CD4-positive, alpha-beta T cell treated with Interleukin-15 for 1 hour (primary cell): ENCODE data around the gene SLC16A8.
"Not testable (repeated sequence)": the region's sequence is repeated elsewhere in the genome, so short reads cannot be mapped to it uniquely, and the experiment has no call there.

Experiments
- DNase-seq: peaks from one replicate; pipeline ENCODE4 v3.0.0-alpha.2; 2020

The SLC16A8 gene

DNA sequence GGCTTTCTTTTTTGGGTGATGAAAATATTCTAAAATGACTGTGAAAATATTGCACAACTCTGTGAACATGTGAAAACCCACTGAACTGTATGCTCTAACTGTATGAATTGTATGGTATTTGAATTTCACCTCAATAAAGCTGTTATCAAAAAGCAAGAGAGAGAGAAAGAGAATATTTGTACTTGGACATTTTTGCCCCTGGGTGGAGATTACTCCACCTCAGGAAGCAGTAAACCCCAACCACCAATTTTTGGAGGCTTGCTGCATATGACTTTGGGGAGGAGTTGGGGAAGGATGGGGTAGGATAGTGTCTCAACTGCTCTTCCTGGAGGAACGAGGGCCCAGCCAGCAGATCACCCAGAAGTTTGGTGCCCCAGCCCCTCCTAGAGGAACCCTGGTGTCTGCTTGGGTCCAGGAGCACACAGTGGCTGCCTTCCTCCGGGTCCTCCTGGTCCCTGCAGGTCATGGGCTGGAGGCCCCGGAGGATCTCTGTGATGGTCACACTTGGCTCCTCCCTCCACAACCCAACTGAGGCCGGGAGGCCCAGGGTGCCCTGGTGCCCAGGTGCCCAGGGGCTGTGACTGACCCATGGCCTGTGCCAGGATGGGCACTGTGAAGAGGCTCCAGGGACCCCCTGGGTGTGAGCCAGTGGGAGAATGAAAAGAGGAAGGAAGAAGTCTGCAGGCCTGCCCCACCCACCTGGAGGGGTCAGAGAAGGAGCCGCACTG, 42.1 kb downstream of the SLC16A8 start:
- no peak for DNase-seq

DNA sequence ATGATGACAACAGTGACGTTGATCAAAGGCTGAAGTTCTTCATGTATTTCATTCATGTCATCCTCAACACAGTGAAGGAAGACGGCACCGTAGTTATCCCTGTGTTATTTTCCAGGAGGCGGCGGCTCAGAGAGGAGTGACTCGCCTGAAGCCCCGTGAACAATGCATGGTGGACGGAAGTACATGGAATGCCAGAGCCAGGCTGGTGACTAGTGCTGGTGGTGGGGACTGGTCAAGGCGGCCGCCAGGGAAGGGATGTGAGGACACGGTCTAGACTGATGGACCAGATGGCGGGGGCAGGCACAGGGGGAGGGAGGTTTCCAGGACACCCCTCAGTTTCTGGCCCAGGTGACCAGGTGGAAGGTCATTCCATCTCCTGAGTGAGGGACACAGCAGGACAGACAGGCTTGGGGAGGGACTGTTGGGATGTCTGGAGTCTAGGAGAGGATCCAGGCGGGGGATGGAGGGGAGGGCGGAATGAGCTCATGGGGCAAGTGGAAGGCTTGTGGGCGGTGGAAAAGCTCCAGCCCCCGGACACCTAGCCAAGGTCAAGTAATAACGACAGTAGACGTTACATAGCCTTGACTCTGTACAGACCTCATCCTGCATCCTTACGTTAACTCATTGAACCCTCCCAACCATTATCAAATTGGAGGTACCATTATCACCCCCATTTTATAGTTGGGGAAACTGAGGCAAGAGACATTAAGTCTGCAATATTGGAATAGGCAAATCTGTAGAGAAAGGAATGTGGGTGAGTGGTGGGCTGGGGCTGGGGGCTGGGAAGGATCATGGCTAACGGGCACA, 42.8 kb downstream of the SLC16A8 start:
- DNase-seq, result no peak

GRCh38 chr22:38038890-38039812, 44.8 kb downstream of the SLC16A8 start:
- no peak for DNase-seq

DNA sequence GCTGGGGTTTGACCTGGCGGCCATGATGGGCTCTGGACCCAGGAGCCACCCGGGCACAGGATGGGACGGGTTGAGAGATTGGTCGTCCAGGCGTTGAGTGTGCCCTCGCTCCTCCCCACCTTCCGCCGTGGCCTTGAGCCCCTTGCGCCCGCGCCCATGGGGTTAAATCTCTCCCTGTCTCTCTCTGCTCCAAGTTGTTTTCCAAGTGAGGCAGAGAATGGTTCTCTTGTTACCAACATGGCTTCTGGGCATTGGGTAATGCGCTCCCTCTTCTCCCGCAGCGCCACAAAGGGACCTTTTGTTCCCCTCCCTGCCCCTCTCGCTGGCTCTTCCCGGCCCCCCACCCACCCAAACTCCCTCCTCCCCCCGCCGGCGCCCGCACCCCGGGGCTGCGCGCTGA, 45.6 kb downstream of the SLC16A8 start:
- DNase-seq, result no peak

DNA sequence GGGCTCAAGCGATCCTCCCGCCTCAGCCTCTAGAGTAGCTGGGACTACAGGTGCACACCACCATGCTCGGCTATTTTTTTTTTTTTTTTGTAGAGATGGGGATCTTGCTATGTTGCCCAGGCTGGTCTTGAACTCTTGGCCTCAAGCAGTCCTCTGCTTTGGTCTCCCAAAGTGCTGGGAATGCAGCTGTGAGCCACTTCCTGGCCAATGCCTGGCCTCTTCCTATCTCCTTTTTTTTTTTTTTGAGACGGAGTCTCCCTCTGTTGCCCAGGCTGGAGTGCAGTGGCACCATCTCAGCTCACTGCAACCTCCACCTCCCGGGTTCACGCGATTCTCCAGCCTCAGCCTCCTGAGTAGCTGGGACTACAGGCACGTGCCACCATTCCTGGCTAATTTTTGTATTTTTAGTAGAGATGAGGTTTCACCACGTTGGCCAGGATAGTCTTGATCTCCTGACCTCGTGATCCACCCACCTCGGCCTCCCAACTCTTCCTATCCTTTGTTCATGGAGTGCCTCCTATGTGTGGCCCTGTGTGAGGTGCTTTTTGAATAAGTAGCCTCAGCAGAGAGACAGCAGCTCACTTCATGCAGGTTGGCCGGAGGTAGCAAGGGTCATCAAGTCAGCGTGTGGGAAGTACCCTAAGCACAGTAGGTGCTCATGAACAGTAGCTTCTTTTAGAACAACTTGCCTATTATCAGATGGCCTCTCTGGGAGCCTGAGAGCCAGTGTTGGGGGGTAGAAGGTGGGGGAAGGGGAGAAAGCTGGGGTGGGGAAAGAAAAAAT, 46.4 kb downstream of the SLC16A8 start:
- DNase-seq, result not testable (repeated sequence)

GRCh38 chr22:38036392-38037062, 47.5 kb downstream of the SLC16A8 start:
- no peak for DNase-seq

GRCh38 chr22:38035530-38035885, 48.5 kb downstream of the SLC16A8 start:
- DNase-seq, result no peak

- no peak for DNase-seq
Observed at GRCh38 chr22:38034884-38035529, 49.0 kb downstream of the SLC16A8 start.

GRCh38 chr22:38034278-38034882, 49.6 kb downstream of the SLC16A8 start:
- no peak for DNase-seq

GRCh38 chr22:38033522-38034277, 50.3 kb downstream of the SLC16A8 start:
- no peak for DNase-seq

GRCh38 chr22:38032681-38033521, 51.1 kb downstream of the SLC16A8 start:
- no peak for DNase-seq

DNA sequence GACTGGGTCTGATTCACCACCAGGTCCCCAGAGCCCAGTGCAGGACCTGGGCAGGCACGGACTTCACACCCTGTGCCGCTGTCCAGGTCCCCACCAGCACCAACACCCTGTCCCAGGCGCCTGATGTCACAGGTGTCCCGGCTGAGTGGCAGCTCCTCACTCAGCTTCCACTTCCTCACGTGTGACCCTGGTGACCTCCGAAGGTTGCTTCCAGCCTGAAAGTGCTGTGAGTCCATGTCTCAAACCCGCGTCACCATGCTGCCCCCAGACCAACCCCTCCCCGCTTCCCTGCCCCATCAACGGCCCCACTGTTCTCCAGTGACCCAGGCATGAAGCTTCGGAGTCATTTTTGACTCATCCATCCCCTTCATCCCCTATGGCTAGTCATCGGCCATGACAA, 52.5 kb downstream of the SLC16A8 start:
- DNase-seq, result no peak

DNA sequence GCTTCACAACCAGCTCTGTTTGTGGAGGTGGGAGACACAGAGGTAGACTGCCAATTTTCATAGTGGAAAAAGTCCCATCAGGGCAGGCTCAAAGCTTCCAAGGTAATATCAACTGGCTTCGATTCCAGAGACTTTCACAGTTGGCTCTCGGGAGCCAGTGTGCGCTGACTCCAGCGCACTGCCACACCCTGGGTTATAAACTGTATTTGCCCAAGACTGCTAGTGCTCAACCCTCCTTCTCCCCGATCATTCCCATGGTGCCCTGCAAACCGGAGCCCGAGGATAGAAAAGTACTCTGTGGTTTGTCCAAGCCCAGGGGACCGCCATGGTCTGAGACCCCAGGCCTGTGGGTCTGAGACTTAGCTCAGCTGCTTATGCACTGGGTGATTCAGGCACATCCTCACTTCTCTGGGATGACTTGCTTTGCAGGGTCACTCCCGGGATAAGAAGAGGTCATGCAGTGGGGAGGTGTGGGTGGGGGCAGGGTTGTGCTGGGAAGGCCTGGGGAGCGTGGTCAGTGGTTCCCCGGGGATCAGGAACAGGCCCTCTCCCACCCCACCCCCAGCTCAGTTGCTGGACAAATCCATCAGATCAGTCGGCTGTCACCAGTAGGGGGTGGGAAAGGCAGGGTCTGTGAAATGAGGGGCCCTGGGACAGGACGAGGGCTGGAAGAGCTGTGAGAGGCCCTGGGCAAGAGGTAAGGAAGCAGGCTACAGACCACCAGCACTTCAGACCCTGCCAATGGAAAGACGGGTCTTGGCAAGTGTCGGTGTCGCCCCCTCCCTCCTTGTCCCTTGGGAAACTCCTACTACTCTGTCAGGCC, 53.5 kb downstream of the SLC16A8 start:
- no peak for DNase-seq

DNA sequence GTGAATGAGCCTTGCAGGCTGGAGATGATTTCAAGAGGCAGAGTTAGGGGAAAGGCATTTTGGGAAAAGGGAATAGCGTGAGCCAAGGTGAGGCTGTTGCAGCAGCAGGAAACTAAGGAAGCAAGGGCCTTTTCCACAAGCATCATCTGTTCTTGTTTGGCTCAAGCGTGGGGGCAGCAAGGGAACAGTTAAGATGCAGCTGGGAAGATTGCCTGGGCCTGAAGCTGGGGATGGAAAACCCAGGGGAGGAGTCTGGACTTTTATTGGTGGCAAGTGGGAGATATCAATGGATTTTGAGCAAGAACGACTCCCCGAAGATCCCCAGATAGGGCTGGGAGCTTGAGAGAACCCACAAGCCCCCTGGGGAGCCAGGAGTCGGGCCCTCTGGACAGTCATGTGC, 54.1 kb downstream of the SLC16A8 start:
- DNase-seq, result no peak

DNA sequence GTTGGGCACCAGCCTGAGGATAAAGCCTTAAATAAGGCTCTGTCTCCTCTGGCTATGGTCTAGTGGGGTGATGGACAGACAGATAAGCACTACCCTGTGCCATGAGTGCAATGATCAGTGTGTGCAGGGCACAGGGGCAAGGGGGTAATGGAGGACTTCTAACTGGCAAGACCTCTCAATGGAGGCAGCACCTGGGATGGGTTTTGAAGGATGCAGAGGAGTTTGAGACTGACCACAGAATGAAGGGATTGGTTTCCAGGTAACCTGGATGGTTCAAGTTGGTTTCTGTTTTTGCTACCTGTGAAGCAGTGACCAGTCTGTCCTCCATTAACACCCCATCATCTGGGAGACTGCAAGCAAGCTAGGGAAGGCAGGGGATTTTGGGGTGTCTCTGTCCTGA, 54.6 kb downstream of the SLC16A8 start:
- no peak for DNase-seq

DNA sequence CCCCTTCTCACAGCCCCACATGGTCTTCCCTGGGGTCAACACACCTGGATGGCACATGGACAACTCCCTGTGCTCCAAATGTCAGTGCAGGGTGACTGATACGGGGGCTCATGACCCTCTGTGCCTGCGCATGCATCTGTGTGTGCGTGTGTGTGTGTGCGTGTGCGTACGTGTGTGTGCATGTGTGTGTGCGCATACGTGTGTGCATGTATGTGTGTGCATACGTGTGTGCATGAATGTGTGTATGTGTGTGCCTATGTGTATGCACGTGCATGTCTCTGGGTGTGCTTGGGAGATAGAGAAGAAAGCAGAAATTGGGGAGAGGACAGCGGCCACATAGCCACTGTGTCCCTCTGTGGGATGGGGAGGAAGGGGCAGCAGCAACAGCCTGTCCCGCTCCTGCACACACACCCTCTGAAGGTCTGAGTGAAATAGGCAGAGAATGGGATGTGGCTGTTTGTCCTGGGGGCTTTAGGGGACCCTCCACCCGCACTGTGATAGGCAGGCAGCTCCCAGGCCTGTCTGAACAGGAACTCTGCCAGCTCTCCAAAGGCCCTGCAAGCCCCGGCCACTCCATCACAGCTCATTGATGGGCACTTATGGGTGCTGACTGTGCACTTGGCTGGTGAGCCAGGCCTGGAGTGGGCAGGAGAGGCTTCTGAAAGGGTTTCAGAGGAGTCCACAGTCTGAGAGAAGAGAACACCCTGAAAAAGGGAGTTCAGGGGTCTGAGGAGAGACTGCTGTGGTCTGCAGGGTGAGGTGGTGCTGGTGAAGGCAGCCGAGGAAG, 55.4 kb downstream of the SLC16A8 start:
- no peak for DNase-seq
